ENCODE data around the gene UGT3A2.

Gene UGT3A2

DNA sequence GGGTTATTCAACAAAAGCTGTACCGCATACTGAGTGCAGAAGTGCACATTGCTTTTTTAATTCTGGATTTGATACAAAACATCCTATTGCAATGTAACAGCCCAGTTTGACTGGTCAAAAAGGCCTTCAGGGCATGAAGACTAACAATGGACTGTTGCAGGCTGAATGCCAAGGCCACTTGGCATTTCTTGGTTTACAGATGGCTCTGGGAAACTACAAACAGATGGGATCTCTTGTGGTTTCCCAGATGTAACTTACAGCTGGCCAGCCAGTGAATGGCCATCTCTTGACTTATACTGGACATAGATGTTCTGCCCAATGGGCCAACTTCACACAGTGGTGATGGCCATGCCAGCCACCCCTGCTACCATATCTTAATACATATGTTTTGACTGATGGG, 36.8 kb downstream of the UGT3A2 start:
- H3K36me3 ChIP-seq (ENCODE audit: control insufficient read depth in 2 of 2, insufficient read depth in 1 of 2, low read length in 2 of 2) = no peaks in the 10 kb centered on the region
- no peaks in the 10 kb centered on the region; the same call in 1 of the 2 replicates for H3K4me1 ChIP-seq (ENCODE audit: control insufficient read depth, insufficient read depth, low read length)
- ChIA-PET POLR2A (no interaction called here), CTCF (no interaction called here)
- TF ChIP-seq MYNN (tag by site-specific recombination; IDR thresholded peaks at IDR 0.05; ENCODE audit: borderline replicate concordance) = no peak
- TF ChIP-seq FEZF1 (tag by site-specific recombination; IDR thresholded peaks at IDR 0.05) = no peak
- TF ChIP-seq ZNF184 (tag by site-specific recombination; IDR thresholded peaks at IDR 0.05) = no peak
- no peak for TF ChIP-seq SP7 (tag by site-specific recombination; IDR thresholded peaks at IDR 0.05)
- no peak for TF ChIP-seq ZNF654 (tag by site-specific recombination; IDR thresholded peaks at IDR 0.05; ENCODE audit: low read depth)
- no peak for TF ChIP-seq ZNF133 (tag by site-specific recombination; IDR thresholded peaks at IDR 0.05)
- no peak for TF ChIP-seq ZXDB (tag by site-specific recombination; IDR thresholded peaks at IDR 0.05)
- TF ChIP-seq BCL6B (tag by site-specific recombination; IDR thresholded peaks at IDR 0.05) = no peak
- no peak for TF ChIP-seq ZBTB49 (tag by site-specific recombination; IDR thresholded peaks at IDR 0.05; ENCODE audit: low read depth)
- TF ChIP-seq ZNF544 (tag by site-specific recombination; IDR thresholded peaks at IDR 0.05) = no peak
- no peak for TF ChIP-seq ZNF670 (tag by site-specific recombination; IDR thresholded peaks at IDR 0.05; ENCODE audit: low read depth)
- TF ChIP-seq, protein P1, sequence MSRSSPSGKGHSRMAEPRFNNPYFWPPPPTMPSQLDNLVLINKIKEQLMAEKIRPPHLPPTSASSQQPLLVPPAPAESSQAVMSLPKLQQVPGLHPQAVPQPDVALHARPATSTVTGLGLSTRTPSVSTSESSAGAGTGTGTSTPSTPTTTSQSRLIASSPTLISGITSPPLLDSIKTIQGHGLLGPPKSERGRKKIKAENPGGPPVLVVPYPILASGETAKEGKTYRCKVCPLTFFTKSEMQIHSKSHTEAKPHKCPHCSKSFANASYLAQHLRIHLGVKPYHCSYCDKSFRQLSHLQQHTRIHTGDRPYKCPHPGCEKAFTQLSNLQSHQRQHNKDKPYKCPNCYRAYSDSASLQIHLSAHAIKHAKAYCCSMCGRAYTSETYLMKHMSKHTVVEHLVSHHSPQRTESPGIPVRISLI (tag by site-specific recombination; IDR thresholded peaks at IDR 0.05) = no peak
- TF ChIP-seq ZNF777 (tag by site-specific recombination; IDR thresholded peaks at IDR 0.05; ENCODE audit: borderline replicate concordance) = no peak
- no peak for TF ChIP-seq MZF1 (tag by site-specific recombination; IDR thresholded peaks at IDR 0.05; ENCODE audit: borderline replicate concordance)
- TF ChIP-seq ZNF501 (tag by site-specific recombination; IDR thresholded peaks at IDR 0.05) = no peak
- no peak overlapping the region for H3K27ac ChIP-seq (ENCODE audit: extremely low read depth, low read depth, low read length)
- H3K9me3 ChIP-seq (ENCODE audit: control insufficient read depth, insufficient read depth, low read depth, low read length) = no peaks in the 10 kb centered on the region
- no peak overlapping the region for H3K4me3 ChIP-seq (ENCODE audit: low read depth, low read length)

GRCh38 chr5:36028816-36029465, 37.7 kb downstream of the UGT3A2 start:
- ChIA-PET CTCF (interaction anchor here (0.7 to 1.1 kb wide), 2 partner anchors 50 to 60 kb away, joined by 3 to 5 read pairs; no protein-coding TSS in a partner anchor), POLR2A (no interaction called here)
- H3K9me3 ChIP-seq (ENCODE audit: control insufficient read depth, insufficient read depth, low read depth, low read length) = no peaks in the 10 kb centered on the region
- no peaks in the 10 kb centered on the region for H3K36me3 ChIP-seq (ENCODE audit: control insufficient read depth in 2 of 2, insufficient read depth in 1 of 2, low read length in 2 of 2)
- H3K4me3 ChIP-seq (ENCODE audit: low read depth, low read length) = no peak overlapping the region
- TF ChIP-seq TRIM28 (IDR thresholded peaks at IDR 0.05; ENCODE audit: borderline replicate concordance, low read length) (no peak), ZNF23 (tag by site-specific recombination; IDR thresholded peaks at IDR 0.05; ENCODE audit: borderline replicate concordance) (no peak), ZSCAN30 (tag by site-specific recombination; IDR thresholded peaks at IDR 0.05) (no peak), ZNF184 (tag by site-specific recombination; IDR thresholded peaks at IDR 0.05) (no peak), ZNF16 (tag by site-specific recombination; IDR thresholded peaks at IDR 0.05; ENCODE audit: low read depth) (no peak), GLIS1 (tag by site-specific recombination; IDR thresholded peaks at IDR 0.05) (no peak), REPIN1 (tag by site-specific recombination; IDR thresholded peaks at IDR 0.05; ENCODE audit: low read depth) (no peak)
- TF ChIP-seq, protein P2, sequence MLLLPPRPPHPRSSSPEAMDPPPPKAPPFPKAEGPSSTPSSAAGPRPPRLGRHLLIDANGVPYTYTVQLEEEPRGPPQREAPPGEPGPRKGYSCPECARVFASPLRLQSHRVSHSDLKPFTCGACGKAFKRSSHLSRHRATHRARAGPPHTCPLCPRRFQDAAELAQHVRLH (tag by site-specific recombination; IDR thresholded peaks at IDR 0.05) = no peak
- TF ChIP-seq, protein P1 (tag by site-specific recombination; IDR thresholded peaks at IDR 0.05) = no peak
- no peak overlapping the region for H3K27ac ChIP-seq (ENCODE audit: extremely low read depth, low read depth, low read length)
- H3K4me1 ChIP-seq (ENCODE audit: control insufficient read depth, insufficient read depth, low read length) = no peaks in the 10 kb centered on the region; the same call in 1 of the 2 replicates

Measured in HEK293 (cell line).